ENCODE measurements around the gene ACOT8. TPM values are rescaled to one million over a fixed set of nuclear protein-coding genes. Genes with fewer than 3 reads are reported as not detected.

ACOT8 gene
- total RNA-seq, 2 experiments from 2014 or later = 36.0 to 36.5 TPM

DNA sequence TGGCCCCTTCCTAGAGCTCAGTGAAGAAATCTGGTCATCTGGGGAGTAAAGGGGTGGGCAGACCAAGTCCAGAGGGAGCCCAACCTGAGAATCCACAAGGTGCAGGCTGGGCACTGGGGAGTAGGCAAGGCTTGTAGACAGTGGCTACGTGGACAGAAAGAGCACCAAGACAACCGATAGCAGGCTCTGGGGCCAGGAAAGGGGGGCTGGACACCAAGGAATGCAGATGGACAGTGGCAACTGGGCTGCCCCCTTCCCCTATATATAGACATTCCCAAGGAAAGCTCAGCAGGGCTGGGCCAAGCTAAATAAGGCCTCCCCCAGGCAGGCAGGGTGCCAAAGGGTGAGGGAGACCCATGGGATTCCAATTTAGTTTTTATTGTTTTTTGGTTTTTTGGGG lies 28.6 kb downstream of the ACOT8 start:
- POLR2A ChIA-PET = no interaction called here
- Mint-ChIP-seq H3K27me3 (peaks cover 25% of the 10 kb centered on the region), H3K9me3 (no peaks in the 10 kb centered on the region), H3K27ac (no peak overlapping the region), H3K4me3 (no peak overlapping the region), H3K4me1 (peaks cover 19% of the 10 kb centered on the region), H3K36me3 (ENCODE audit: low read depth) (no peaks in the 10 kb centered on the region)
- DNase-seq = no peak
- CTCF ChIA-PET = interaction anchor here (0.6 to 1.0 kb wide), 2 partner anchors 30 to 733 kb away, joined by 3 read pairs; no protein-coding TSS in a partner anchor

- Mint-ChIP-seq H3K4me1 (peaks cover 16% of the 10 kb centered on the region), H3K27me3 (peaks cover 28% of the 10 kb centered on the region), H3K9me3 (no peaks in the 10 kb centered on the region), H3K36me3 (ENCODE audit: low read depth) (no peaks in the 10 kb centered on the region), H3K4me3 (no peak overlapping the region), H3K27ac (no peak overlapping the region)
- POLR2A ChIA-PET = interaction anchor here (2.0 kb wide), 1 partner anchor 10 kb away, joined by 6 read pairs; no protein-coding TSS in a partner anchor
- no peak for DNase-seq
- CTCF ChIA-PET = interaction anchor here (1.0 kb wide), 1 partner anchor 29 kb away, joined by 3 read pairs; no protein-coding TSS in a partner anchor
These were observed 29.5 kb downstream of the ACOT8 start for GRCh38 chr20:45827712-45828111.

DNA sequence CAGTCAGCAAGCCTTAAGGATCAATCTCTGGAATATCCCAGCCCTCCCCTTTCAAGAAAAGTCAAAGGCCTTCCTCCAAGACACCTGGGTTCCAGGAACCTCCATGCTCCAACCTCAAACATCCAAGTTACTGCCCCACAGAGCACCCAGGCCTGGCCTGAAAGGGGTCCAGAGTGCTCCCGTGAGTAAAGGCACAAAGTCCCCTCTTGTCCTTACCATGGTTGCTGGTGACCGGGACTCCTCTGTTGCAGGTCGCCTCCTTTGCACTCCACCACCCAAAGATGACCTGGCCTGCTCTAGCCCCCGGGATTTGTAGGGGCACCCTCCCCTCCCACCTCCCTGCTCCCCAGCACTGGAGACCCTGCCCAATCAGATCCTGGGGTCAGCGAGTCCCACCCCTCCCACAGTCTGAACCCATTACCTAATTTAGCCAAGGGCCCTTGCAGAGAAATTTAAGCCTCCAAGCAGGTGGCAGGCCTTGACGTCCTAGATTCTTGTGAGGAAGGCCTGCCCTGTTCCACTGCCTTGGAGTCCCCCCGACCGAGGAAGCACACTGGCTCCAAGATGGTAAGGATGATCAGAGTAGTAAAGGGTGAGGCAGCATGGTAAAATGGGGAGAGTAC lies 30.1 kb downstream of the ACOT8 start, which contains the start of gene TNNC2:
Gene TNNC2 (minus strand): TSS at position 283 of the 623 bp plus-strand sequence. CDS start 64 bp downstream, at position 219.
- Mint-ChIP-seq H3K27ac (no peak within 1 kb of the TSS), H3K9me3 (no peaks in the 10 kb centered on the region), H3K4me1 (peaks cover 16% of the 10 kb centered on the region), H3K27me3 (peaks cover 33% of the 10 kb centered on the region), H3K4me3 (no peak within 1 kb of the TSS), H3K36me3 (ENCODE audit: low read depth) (no peaks in the 10 kb centered on the region)
- CTCF ChIA-PET = interaction anchor here (1.0 kb wide), 1 partner anchor 29 kb away, joined by 3 read pairs; no protein-coding TSS in a partner anchor
- no peak for DNase-seq
- POLR2A ChIA-PET = interaction anchor here (2.0 to 3.6 kb wide), 2 partner anchors 10 to 144 kb away, joined by 6 to 15 read pairs; partner anchors contain the start of gene ZNF335

GRCh38 chr20:45826381-45827019 lies 30.7 kb downstream of the ACOT8 start:
- Mint-ChIP-seq H3K27me3 (peaks cover 32% of the 10 kb centered on the region), H3K27ac (no peak overlapping the region), H3K9me3 (no peaks in the 10 kb centered on the region), H3K4me1 (peaks cover 16% of the 10 kb centered on the region), H3K36me3 (ENCODE audit: low read depth) (no peaks in the 10 kb centered on the region), H3K4me3 (no peak overlapping the region)
- DNase-seq = no peak
- POLR2A ChIA-PET = interaction anchor here (0.7 to 3.6 kb wide), 3 partner anchors 9 to 145 kb away, joined by 3 to 15 read pairs (median 6); partner anchors contain the start of gene ZNF335
- CTCF ChIA-PET = interaction anchor here (2.0 kb wide), 1 partner anchor 11 kb away, joined by 5 read pairs; no protein-coding TSS in a partner anchor

GRCh38 chr20:45823949-45824835 lies 33.0 kb downstream of the ACOT8 start:
- H3K27me3 Mint-ChIP-seq = peaks cover 30% of the 10 kb centered on the region
- H3K27ac Mint-ChIP-seq = no peak overlapping the region
- ChIA-PET POLR2A (interaction anchor here (0.8 to 5.3 kb wide), 9 partner anchors 11 to 147 kb away, joined by 3 to 30 read pairs (median 5); partner anchors contain the start of genes ACOT8, CTSA, NEURL2 and PCIF1), CTCF (interaction anchor here (0.6 to 2.1 kb wide), 18 partner anchors 9 to 190 kb away, joined by 3 to 11 read pairs (median 4); partner anchors contain the start of genes SNX21, ZNF335 and ZSWIM1)
- no peaks in the 10 kb centered on the region for H3K36me3 Mint-ChIP-seq (ENCODE audit: low read depth)
- H3K9me3 Mint-ChIP-seq = no peaks in the 10 kb centered on the region
- peaks cover 16% of the 10 kb centered on the region for H3K4me1 Mint-ChIP-seq
- DNase-seq = peak; percentile 59
- H3K4me3 Mint-ChIP-seq = peak overlapping the region; percentile 66

DNA sequence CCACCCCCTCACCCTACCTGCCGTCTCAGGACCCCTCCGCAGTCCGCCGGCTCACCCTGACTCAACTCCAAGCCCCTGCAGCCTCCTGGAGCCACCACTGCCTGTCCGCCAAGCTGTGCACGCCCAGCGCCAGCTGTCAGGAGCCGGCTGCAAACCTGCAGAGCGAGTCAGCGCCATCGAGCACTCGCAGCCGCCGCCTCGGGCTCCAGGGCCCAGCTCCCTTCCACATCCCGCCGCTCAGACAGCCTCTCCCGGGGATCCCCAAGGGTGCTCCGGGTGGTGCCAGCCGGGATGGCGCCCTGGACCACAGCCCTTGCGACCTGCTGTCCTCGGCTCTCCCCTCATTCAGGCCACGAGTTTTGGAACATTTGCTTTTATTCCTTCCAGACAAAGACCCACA lies 34.3 kb downstream of the ACOT8 start:
- peaks cover 30% of the 10 kb centered on the region for H3K27me3 Mint-ChIP-seq
- CTCF ChIA-PET = interaction anchor here (1.4 to 2.0 kb wide), 3 partner anchors 10 to 111 kb away, joined by 3 to 6 read pairs (median 3); partner anchors contain the start of gene PCIF1
- POLR2A ChIA-PET = interaction anchor here (1.0 to 5.3 kb wide), 6 partner anchors 10 to 125 kb away, joined by 3 to 30 read pairs (median 4); partner anchors contain the start of genes SNX21 and UBE2C
- H3K9me3 Mint-ChIP-seq = no peaks in the 10 kb centered on the region
- no peak overlapping the region for H3K27ac Mint-ChIP-seq
- H3K4me1 Mint-ChIP-seq = peaks cover 16% of the 10 kb centered on the region
- H3K4me3 Mint-ChIP-seq = no peak overlapping the region
- no peak for DNase-seq
- H3K36me3 Mint-ChIP-seq (ENCODE audit: low read depth) = no peaks in the 10 kb centered on the region

- Mint-ChIP-seq H3K36me3 (ENCODE audit: low read depth) (peaks cover 6% of the 10 kb centered on the region), H3K9me3 (no peaks in the 10 kb centered on the region), H3K27me3 (peaks cover 30% of the 10 kb centered on the region), H3K27ac (no peak overlapping the region), H3K4me3 (no peak overlapping the region), H3K4me1 (peaks cover 16% of the 10 kb centered on the region)
- CTCF ChIA-PET = interaction anchor here (0.5 to 2.0 kb wide), 7 partner anchors 8 to 148 kb away, joined by 3 to 6 read pairs (median 4); partner anchors contain the start of gene PCIF1
- DNase-seq = no peak
- POLR2A ChIA-PET = interaction anchor here (1.0 to 5.3 kb wide), 6 partner anchors 9 to 126 kb away, joined by 3 to 30 read pairs (median 4); partner anchors contain the start of genes SNX21 and UBE2C
These were observed 35.2 kb downstream of the ACOT8 start for GRCh38 chr20:45821947-45822346.

DNA sequence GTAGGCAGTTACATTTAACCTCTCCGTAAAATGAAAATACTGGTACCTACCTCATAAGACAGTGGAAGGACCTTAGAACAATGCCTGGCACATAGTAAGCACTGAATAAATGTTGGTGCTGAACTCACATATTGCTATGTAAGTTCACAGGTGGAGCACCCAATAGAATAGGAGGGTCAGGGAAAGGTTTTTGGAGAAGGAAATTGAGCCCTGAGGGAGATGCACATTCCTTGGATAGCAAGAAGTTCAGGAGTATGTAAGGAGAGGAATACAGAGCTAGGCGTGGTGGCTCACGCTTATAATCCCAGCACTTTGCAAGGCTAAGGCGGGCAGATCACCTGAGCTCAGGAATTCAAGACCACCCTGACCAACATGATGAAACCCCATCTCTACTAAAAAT lies 37.7 kb downstream of the ACOT8 start:
- CTCF ChIA-PET = interaction anchor here (1.2 kb wide), 1 partner anchor 151 kb away, joined by 4 read pairs; no protein-coding TSS in a partner anchor
- peaks cover 27% of the 10 kb centered on the region for H3K27me3 Mint-ChIP-seq
- peaks cover 23% of the 10 kb centered on the region for H3K36me3 Mint-ChIP-seq (ENCODE audit: low read depth)
- POLR2A ChIA-PET = interaction anchor here (0.7 to 1.4 kb wide), 2 partner anchors 13 to 39 kb away, joined by 3 to 4 read pairs; no protein-coding TSS in a partner anchor
- H3K27ac Mint-ChIP-seq = no peak overlapping the region
- no peak for DNase-seq
- no peaks in the 10 kb centered on the region for H3K9me3 Mint-ChIP-seq
- H3K4me1 Mint-ChIP-seq = peaks cover 24% of the 10 kb centered on the region
- H3K4me3 Mint-ChIP-seq = no peak overlapping the region

GRCh38 chr20:45818239-45818638 lies 39.0 kb downstream of the ACOT8 start:
- DNase-seq = no peak
- peaks cover 31% of the 10 kb centered on the region for H3K36me3 Mint-ChIP-seq (ENCODE audit: low read depth)
- H3K9me3 Mint-ChIP-seq = no peaks in the 10 kb centered on the region
- POLR2A ChIA-PET = interaction anchor here (1.3 to 1.5 kb wide), 3 partner anchors 11 to 131 kb away, joined by 3 to 4 read pairs (median 4); no protein-coding TSS in a partner anchor
- H3K4me3 Mint-ChIP-seq = no peak overlapping the region
- H3K27me3 Mint-ChIP-seq = peaks cover 16% of the 10 kb centered on the region
- CTCF ChIA-PET = no interaction called here
- peaks cover 22% of the 10 kb centered on the region for H3K4me1 Mint-ChIP-seq
- no peak overlapping the region for H3K27ac Mint-ChIP-seq

GRCh38 chr20:45817376-45818194 lies 39.6 kb downstream of the ACOT8 start:
- ChIA-PET POLR2A (interaction anchor here (1.1 to 1.6 kb wide), 5 partner anchors 9 to 154 kb away, joined by 3 to 7 read pairs (median 4); partner anchors contain the start of genes PCIF1, TNNC2 and ZNF335), CTCF (interaction anchor here (0.7 to 1.4 kb wide), 2 partner anchors 18 to 499 kb away, joined by 3 to 4 read pairs; no protein-coding TSS in a partner anchor)
- no peak overlapping the region for H3K27ac Mint-ChIP-seq
- H3K4me3 Mint-ChIP-seq = no peak overlapping the region
- peaks cover 25% of the 10 kb centered on the region for H3K4me1 Mint-ChIP-seq
- H3K27me3 Mint-ChIP-seq = peaks cover 10% of the 10 kb centered on the region
- peaks cover 38% of the 10 kb centered on the region for H3K36me3 Mint-ChIP-seq (ENCODE audit: low read depth)
- no peak for DNase-seq
- no peaks in the 10 kb centered on the region for H3K9me3 Mint-ChIP-seq

GRCh38 chr20:45816951-45817350 lies 40.2 kb downstream of the ACOT8 start:
- Mint-ChIP-seq H3K27ac (no peak overlapping the region), H3K9me3 (no peaks in the 10 kb centered on the region), H3K27me3 (peaks cover 4% of the 10 kb centered on the region), H3K4me3 (no peak overlapping the region), H3K4me1 (peaks cover 29% of the 10 kb centered on the region), H3K36me3 (ENCODE audit: low read depth) (peaks cover 44% of the 10 kb centered on the region)
- no peak for DNase-seq
- POLR2A ChIA-PET = interaction anchor here (1.1 to 1.6 kb wide), 6 partner anchors 10 to 155 kb away, joined by 3 to 7 read pairs (median 4); partner anchors contain the start of genes PCIF1, TNNC2 and ZNF335
- CTCF ChIA-PET = interaction anchor here (0.6 to 1.4 kb wide), 3 partner anchors 18 to 498 kb away, joined by 3 to 4 read pairs (median 3); no protein-coding TSS in a partner anchor

All from activated CD4-positive, alpha-beta memory T cell treated with anti-CD3 and anti-CD28 coated beads, Interleukin-2, amount 10 ng/mL, durations not matched to agents 7 days and 5 days (primary cell).